ENCODE measurements around the gene BTBD9.
A peak's percentile ranks its signal among the peaks of the same experiment; 100 is the strongest.

Gene BTBD9

GRCh38 chr6:38215651-38216311 lies 423.9 kb downstream of the BTBD9 start:
- H2BK5ac ChIP-seq (ENCODE audit: low read depth, low read length, poor library complexity, severe bottlenecking): no peak overlapping the region
- H3K9ac ChIP-seq (ENCODE audit: low read length): no peak overlapping the region
- peaks cover 2% of the 10 kb centered on the region for H3K79me1 ChIP-seq (replicated peaks; ENCODE audit: low read length, poor library complexity, severe bottlenecking)
- WGBS: 91% methylated on average over 3 of the region's 5 CpGs
- H3K9me3 ChIP-seq (ENCODE audit: control insufficient read depth, low read length): no peaks in the 10 kb centered on the region
- no peak overlapping the region for H3K27ac ChIP-seq (ENCODE audit: low read length, poor library complexity, severe bottlenecking)
- H3K27me3 ChIP-seq (ENCODE audit: control insufficient read depth in 1 of 2, insufficient read depth in 1 of 2, low read length in 2 of 2): no peaks in the 10 kb centered on the region
- H3K23ac ChIP-seq (ENCODE audit: low read length in 2 of 2): no peak overlapping the region
- no peak overlapping the region for H2BK12ac ChIP-seq (ENCODE audit: low read length in 2 of 2)
- no peak overlapping the region for H2BK15ac ChIP-seq (ENCODE audit: low read depth, poor library complexity, severe bottlenecking)
- no peak overlapping the region for H3K14ac ChIP-seq (ENCODE audit: low read length in 2 of 2)
- H3K4me2 ChIP-seq (ENCODE audit: low read length, poor library complexity, severe bottlenecking): no peak overlapping the region
- no peak overlapping the region for H4K8ac ChIP-seq (ENCODE audit: low read length)
- no peak overlapping the region for H2AK5ac ChIP-seq (ENCODE audit: low read length, severe bottlenecking)
- no peak overlapping the region for H2AFZ ChIP-seq (ENCODE audit: low read depth, low read length)
- H3K4ac ChIP-seq (ENCODE audit: low read depth in 1 of 2, low read length in 2 of 2): no peak overlapping the region
- no peak overlapping the region for H3K4me3 ChIP-seq (ENCODE audit: insufficient read depth in 1 of 2, low read depth in 1 of 2, low read length in 2 of 2)
- peak overlapping the region in 1 of 2 experiments; percentile 21 for H3K18ac ChIP-seq (ENCODE audit: low read depth in 1 of 2, low read length in 2 of 2)
- no peaks in the 10 kb centered on the region for H3K36me3 ChIP-seq (ENCODE audit: control insufficient read depth in 1 of 2, insufficient read depth in 2 of 2, low read depth in 1 of 2, low read length in 2 of 2)
- no peak for DNase-seq
- H4K91ac ChIP-seq (ENCODE audit: low read length): no peak overlapping the region
- no peak overlapping the region for H2BK120ac ChIP-seq (ENCODE audit: low read depth, low read length)
- peaks cover 6% of the 10 kb centered on the region for H3K4me1 ChIP-seq (ENCODE audit: control insufficient read depth, insufficient read depth, low read depth, low read length)

- Histone ChIP-seq H3K4me3 (ENCODE audit: insufficient read depth in 1 of 2, low read depth in 1 of 2, low read length in 2 of 2) (no peak overlapping the region), H2BK15ac (ENCODE audit: low read depth, poor library complexity, severe bottlenecking) (no peak overlapping the region), H3K4me1 (ENCODE audit: control insufficient read depth, insufficient read depth, low read depth, low read length) (peaks cover 6% of the 10 kb centered on the region), H4K8ac (ENCODE audit: low read length) (no peak overlapping the region), H3K79me1 (replicated peaks; ENCODE audit: low read length, poor library complexity, severe bottlenecking) (peaks cover 2% of the 10 kb centered on the region), H2AFZ (ENCODE audit: low read depth, low read length) (no peak overlapping the region), H4K91ac (ENCODE audit: low read length) (no peak overlapping the region), H2BK5ac (ENCODE audit: low read depth, low read length, poor library complexity, severe bottlenecking) (no peak overlapping the region), H3K9me3 (ENCODE audit: control insufficient read depth, low read length) (no peaks in the 10 kb centered on the region), H2BK120ac (ENCODE audit: low read depth, low read length) (no peak overlapping the region), H3K27me3 (ENCODE audit: control insufficient read depth in 1 of 2, insufficient read depth in 1 of 2, low read length in 2 of 2) (no peaks in the 10 kb centered on the region), H3K27ac (ENCODE audit: low read length, poor library complexity, severe bottlenecking) (no peak overlapping the region), H2AK5ac (ENCODE audit: low read length, severe bottlenecking) (no peak overlapping the region), H2BK12ac (ENCODE audit: low read length in 2 of 2) (no peak overlapping the region), H3K23ac (ENCODE audit: low read length in 2 of 2) (no peak overlapping the region), H3K4ac (ENCODE audit: low read depth in 1 of 2, low read length in 2 of 2) (no peak overlapping the region), H3K9ac (ENCODE audit: low read length) (no peak overlapping the region), H3K4me2 (ENCODE audit: low read length, poor library complexity, severe bottlenecking) (no peak overlapping the region), H3K36me3 (ENCODE audit: control insufficient read depth in 1 of 2, insufficient read depth in 2 of 2, low read depth in 1 of 2, low read length in 2 of 2) (no peaks in the 10 kb centered on the region), H3K18ac (ENCODE audit: low read depth in 1 of 2, low read length in 2 of 2) (no peak overlapping the region), H3K14ac (ENCODE audit: low read length in 2 of 2) (no peak overlapping the region)
- no peak for DNase-seq
- WGBS: 91% methylated on average over 11 of the region's 11 CpGs
These were observed 424.5 kb downstream of the BTBD9 start for GRCh38 chr6:38215225-38215624.

GRCh38 chr6:38214159-38214558 lies 425.6 kb downstream of the BTBD9 start:
- H2BK12ac ChIP-seq (ENCODE audit: low read length in 2 of 2): no peak overlapping the region
- no peak overlapping the region for H2AFZ ChIP-seq (ENCODE audit: low read depth, low read length)
- H2AK5ac ChIP-seq (ENCODE audit: low read length, severe bottlenecking): no peak overlapping the region
- no peaks in the 10 kb centered on the region for H3K9me3 ChIP-seq (ENCODE audit: control insufficient read depth, low read length)
- H2BK120ac ChIP-seq (ENCODE audit: low read depth, low read length): no peak overlapping the region
- no peak overlapping the region for H4K91ac ChIP-seq (ENCODE audit: low read length)
- no peaks in the 10 kb centered on the region for H3K36me3 ChIP-seq (ENCODE audit: control insufficient read depth in 1 of 2, insufficient read depth in 2 of 2, low read depth in 1 of 2, low read length in 2 of 2)
- H3K23ac ChIP-seq (ENCODE audit: low read length in 2 of 2): no peak overlapping the region
- no peaks in the 10 kb centered on the region for H3K27me3 ChIP-seq (ENCODE audit: control insufficient read depth in 1 of 2, insufficient read depth in 1 of 2, low read length in 2 of 2)
- no peak overlapping the region for H3K18ac ChIP-seq (ENCODE audit: low read depth in 1 of 2, low read length in 2 of 2)
- H2BK15ac ChIP-seq (ENCODE audit: low read depth, poor library complexity, severe bottlenecking): no peak overlapping the region
- no peak overlapping the region for H3K4me2 ChIP-seq (ENCODE audit: low read length, poor library complexity, severe bottlenecking)
- no peak overlapping the region for H2BK5ac ChIP-seq (ENCODE audit: low read depth, low read length, poor library complexity, severe bottlenecking)
- H3K14ac ChIP-seq (ENCODE audit: low read length in 2 of 2): no peak overlapping the region
- H3K4me3 ChIP-seq (ENCODE audit: insufficient read depth in 1 of 2, low read depth in 1 of 2, low read length in 2 of 2): no peak overlapping the region
- H3K27ac ChIP-seq (ENCODE audit: low read length, poor library complexity, severe bottlenecking): no peak overlapping the region
- H3K9ac ChIP-seq (ENCODE audit: low read length): no peak overlapping the region
- H3K4me1 ChIP-seq (ENCODE audit: control insufficient read depth, insufficient read depth, low read depth, low read length): peaks cover 6% of the 10 kb centered on the region
- 100% methylated on average over 1 of the region's 2 CpGs for WGBS
- DNase-seq: no peak
- H3K4ac ChIP-seq (ENCODE audit: low read depth in 1 of 2, low read length in 2 of 2): no peak overlapping the region
- H3K79me1 ChIP-seq (replicated peaks; ENCODE audit: low read length, poor library complexity, severe bottlenecking): peaks cover 2% of the 10 kb centered on the region
- no peak overlapping the region for H4K8ac ChIP-seq (ENCODE audit: low read length)

- Histone ChIP-seq H2BK120ac (ENCODE audit: low read depth, low read length) (no peak overlapping the region), H3K9ac (ENCODE audit: low read length) (no peak overlapping the region), H3K14ac (ENCODE audit: low read length in 2 of 2) (no peak overlapping the region), H3K79me1 (replicated peaks; ENCODE audit: low read length, poor library complexity, severe bottlenecking) (peaks cover 2% of the 10 kb centered on the region), H4K91ac (ENCODE audit: low read length) (no peak overlapping the region), H2BK12ac (ENCODE audit: low read length in 2 of 2) (no peak overlapping the region), H3K18ac (ENCODE audit: low read depth in 1 of 2, low read length in 2 of 2) (no peak overlapping the region), H2BK15ac (ENCODE audit: low read depth, poor library complexity, severe bottlenecking) (no peak overlapping the region), H3K27ac (ENCODE audit: low read length, poor library complexity, severe bottlenecking) (no peak overlapping the region), H3K4ac (ENCODE audit: low read depth in 1 of 2, low read length in 2 of 2) (no peak overlapping the region), H3K4me2 (ENCODE audit: low read length, poor library complexity, severe bottlenecking) (no peak overlapping the region), H3K9me3 (ENCODE audit: control insufficient read depth, low read length) (no peaks in the 10 kb centered on the region), H3K4me1 (ENCODE audit: control insufficient read depth, insufficient read depth, low read depth, low read length) (peaks cover 6% of the 10 kb centered on the region), H2AFZ (ENCODE audit: low read depth, low read length) (no peak overlapping the region), H4K8ac (ENCODE audit: low read length) (no peak overlapping the region), H3K4me3 (ENCODE audit: insufficient read depth in 1 of 2, low read depth in 1 of 2, low read length in 2 of 2) (no peak overlapping the region), H2AK5ac (ENCODE audit: low read length, severe bottlenecking) (no peak overlapping the region), H3K36me3 (ENCODE audit: control insufficient read depth in 1 of 2, insufficient read depth in 2 of 2, low read depth in 1 of 2, low read length in 2 of 2) (no peaks in the 10 kb centered on the region), H3K23ac (ENCODE audit: low read length in 2 of 2) (no peak overlapping the region), H3K27me3 (ENCODE audit: control insufficient read depth in 1 of 2, insufficient read depth in 1 of 2, low read length in 2 of 2) (no peaks in the 10 kb centered on the region), H2BK5ac (ENCODE audit: low read depth, low read length, poor library complexity, severe bottlenecking) (no peak overlapping the region)
- DNase-seq: peak; percentile 37
- no CpG with 5 or more reads among the region's 2 CpGs for WGBS
These were observed 426.5 kb downstream of the BTBD9 start for GRCh38 chr6:38213251-38213658.

Measured in mesenchymal stem cell (in vitro differentiated cells and primary cell).